ENCODE measurements around the gene FOSB.
"Not testable (repeated sequence)": the region's sequence is repeated elsewhere in the genome, so short reads cannot be mapped to it uniquely, and the experiment has no call there.

The FOSB gene

DNA sequence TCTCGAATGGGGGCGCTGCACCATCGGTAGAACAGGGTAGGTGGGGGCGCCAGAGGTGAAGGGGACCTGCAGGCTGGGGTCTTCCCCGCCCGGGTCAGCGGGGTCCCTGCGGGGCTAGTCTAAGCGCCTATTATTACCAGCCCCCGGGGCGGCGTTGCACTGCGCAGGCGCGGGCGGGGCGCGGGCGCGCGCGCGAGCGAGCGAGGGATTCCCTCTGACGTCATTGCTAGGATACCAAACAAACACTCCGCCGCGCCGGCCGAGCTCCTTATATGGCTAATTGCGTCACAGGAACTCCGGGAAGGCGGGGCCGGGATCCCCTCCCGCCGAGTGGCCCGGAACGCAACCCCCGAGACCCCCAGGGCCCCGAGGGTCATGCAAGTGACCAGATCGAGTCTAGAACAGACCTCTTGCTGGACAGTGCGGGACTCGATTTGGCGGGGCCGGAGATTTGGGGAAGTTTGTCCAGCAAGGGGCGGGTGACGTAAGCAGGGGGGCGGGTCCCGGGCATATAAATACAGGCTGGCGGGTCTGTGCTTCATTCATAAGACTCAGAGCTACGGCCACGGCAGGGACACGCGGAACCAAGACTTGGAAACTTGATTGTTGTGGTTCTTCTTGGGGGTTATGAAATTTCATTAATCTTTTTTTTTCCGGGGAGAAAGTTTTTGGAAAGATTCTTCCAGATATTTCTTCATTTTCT is at the start of gene FOSB:
Gene FOSB (plus strand): TSS at position 541 of the 703 bp plus-strand sequence. CDS start 591 bp downstream, outside the sequence.
- peak; percentile 93 for DNase-seq

DNA sequence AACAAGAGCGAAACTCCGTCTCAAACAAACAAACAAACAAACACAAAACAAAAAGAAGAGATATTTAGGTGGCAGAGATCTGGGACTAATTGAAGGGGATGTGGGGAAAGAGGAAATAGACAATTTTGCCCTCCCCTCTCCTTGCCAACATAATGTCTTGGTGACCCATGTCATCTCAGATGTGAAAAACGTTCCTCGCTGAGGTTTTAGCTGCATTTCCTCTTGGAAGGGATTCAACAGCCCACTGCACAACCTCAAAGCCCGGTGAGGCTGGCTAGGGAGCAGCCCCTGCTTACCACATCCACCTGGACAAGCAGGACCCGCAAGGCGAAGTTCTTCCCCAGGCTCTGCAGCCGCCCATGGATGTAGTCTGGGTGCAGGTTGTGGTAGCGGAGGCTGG is 49.0 kb upstream of the FOSB start:
- no peak for DNase-seq

DNA sequence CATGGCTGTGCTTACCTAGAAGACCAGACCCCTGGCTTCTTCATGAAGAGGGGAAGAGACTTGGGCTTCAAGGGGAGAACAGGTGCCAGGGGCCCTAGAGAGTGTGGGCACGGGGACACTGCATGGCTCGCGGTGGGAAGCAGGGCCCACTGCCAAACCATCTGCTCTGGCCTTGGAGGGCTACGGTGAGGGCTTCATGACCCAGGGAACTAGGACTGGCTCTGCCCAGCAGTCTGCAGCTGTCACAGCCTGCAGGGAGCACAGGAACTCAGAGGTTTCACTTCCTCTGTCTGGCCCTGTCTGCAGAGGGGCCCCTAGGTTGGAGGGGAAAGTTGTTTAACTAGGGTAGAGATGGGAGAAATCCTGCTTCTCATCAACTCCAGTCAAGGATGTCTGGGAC is 48.4 kb upstream of the FOSB start:
- DNase-seq = no peak

DNA sequence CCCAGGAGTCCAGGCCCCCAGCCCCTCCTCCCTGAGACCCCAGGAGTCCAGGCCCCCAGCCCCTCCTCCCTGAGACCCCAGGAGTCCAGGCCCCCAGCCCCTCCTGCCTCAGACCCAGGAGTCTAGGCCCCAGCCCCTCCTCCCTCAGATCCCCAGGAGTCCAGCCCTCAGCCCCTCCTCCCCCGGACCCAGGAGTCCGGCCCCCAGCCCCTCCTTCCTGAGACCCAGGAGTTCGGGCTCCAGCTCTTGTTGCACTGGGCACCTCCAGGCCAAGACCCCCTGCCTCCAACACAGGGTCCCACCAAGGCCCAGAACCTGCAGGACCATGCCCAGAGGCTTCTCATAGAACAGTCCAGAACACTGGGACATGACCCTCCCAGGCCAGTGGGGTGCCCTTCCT is 47.9 kb upstream of the FOSB start:
- no peak for DNase-seq

DNA sequence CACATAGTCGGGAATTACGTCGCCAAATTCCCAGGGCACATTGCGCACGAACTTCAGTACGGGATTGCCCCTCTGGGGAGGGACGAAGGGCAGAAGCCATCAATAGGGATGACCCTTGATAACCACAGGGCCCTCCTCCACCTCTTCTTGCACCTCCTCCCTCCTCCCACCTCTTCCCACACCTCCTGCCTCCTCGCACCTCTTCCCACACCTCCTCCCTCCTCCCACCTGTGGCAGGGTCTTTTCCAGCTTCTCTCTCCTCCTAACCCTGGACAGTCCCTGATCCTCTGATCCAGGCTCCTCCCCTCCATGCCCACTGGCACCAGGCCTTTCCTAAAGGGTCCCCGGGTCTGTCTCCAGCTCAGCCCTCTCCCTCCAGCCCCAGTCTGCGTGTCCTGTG is 47.4 kb upstream of the FOSB start:
- no peak for DNase-seq

DNA sequence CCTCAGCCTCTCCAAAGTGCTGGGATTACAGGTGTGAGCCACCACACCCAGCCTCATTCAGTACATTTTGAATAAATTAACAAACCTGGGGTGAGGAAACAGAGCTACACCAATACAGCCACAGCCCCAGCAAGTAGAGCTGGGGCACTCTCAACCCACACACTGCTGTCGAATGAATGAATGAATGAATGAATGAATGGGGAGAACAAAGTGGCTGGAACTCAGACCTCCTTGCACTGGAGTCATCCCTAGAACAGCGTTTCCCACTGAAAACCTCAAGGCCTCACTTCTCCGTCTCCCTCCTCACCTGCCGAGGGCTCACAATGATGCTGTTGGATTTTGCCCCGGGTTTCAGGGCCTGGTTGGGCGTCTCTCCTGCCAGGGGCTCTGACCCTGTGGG is 46.9 kb upstream of the FOSB start:
- DNase-seq = no peak

DNA sequence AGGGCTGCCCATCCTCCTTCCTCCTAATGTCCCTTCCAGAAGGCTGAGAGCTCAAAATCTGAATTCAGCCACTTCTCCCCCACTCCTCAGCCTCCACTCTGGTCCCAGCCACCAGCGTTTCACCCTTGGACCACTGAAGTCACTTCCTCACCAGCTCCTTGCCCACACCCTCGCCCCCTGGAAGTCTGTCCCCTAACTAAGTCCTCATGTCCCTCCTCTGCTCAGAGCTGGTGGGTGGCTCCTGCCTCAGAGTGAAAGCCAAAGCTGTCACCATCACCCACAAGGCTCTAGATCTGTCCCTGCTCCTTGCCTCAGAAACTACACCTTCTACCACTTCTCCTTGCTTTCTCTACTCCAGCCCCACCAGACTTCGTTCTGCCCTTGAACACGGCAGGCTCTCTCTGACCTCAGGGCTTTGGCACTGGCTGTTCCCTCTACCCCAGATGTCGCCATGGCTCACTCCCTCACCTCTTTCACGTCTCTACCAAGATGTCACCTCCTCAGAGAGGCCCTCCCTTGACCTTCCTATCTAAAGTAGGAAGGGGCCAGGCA is 45.8 kb upstream of the FOSB start:
- DNase-seq = no peak

DNA sequence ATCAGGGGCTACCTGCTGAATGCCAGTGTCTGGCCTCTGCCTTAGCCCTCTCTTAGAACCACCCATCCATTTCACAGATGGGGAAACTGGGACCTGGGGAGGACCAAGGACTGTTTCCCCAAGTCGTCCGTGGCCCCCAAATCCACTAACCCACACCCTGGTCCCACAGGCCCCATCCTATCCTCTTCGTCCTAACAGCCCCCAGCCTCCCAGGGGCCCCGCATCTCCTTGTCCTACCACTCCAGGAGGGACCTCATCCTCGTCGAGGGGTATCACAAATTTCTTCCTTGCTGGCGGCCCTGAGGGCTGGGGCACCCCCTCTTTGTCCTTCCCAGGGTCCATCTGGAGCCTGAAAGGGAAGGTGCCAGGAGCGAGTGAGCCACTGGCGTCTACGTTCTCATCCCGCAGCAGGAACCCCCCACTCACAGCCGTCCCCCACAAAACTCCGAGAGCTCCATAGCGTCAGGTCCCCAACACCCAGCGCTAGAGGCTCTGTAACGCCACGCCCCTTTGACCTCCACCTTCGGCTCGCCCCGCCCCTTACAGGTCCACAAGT is 44.7 kb upstream of the FOSB start:
- no peak for DNase-seq

DNA sequence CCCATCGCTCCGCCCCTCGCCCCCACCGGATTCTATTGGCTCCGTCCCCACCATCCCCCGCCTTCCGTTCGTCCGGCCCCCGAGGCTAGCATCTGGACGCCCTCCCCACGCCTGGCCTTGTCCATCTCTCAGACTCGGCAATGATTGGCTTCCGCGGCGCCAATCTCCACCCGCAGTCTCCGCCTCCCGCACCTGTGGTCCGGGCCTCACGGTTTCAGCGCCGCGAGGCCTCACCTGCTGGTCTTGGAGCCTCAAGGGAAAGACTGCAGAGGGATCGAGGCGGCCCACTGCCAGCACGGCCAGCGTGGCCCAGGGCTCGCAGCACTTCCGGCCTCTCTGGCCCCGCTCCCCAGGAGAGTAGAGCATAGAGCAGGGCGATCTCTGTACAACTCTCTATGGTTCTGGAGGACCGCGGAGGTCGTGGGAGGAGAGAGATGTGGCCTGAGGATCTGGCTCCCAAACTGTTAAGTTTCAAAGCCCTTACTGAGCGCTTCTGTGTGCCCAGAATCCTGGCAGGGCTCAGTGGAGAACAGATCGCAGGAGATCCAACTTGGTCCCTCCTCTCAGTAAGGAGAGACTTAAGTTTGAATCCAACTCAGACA is 44.1 kb upstream of the FOSB start, which contains the start of gene ERCC1:
Gene ERCC1 (minus strand): TSS at position 329 of the 602 bp plus-strand sequence. CDS start 543 bp downstream, outside the sequence.
- peak; percentile 97 for DNase-seq

DNA sequence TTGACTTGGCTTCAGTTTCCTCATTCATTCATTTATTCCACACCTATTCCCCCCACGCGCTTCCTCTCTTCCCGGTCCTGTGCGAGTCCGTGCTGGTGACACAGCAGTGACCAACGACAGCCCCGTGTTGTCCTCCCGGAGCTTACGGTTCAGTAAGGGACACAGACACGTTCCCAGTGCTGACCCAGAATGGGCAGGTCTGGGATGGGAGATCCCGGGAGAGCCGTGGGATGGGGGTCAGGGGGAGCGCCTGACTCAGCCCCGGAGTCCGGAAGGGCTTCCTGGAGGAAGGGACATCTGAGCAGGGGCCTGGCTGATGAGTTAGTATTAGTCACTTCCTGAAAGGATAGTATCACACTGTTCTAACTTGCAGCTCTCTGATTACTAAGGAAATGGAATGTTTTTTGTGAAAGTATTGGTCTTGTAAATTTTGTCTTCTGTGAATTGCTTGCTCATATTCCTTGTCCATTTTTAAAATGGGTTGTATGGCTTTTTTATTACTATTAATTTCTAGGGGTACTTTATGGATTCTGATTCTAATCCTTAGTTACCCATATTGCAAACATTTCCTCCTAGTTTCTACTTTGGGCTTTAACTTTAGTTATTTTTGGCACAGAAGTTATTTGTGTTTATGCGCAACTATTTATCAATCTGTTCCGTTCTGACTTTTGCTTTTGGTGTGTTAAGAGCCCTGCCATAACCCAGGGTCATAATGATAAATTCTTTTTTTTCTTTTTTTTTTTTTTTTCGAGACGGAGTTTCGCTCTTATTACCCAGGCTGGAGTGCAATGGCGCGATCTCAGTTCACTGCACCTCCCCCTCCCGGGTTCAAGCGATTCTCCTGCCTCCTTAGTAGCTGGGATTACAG is 43.4 kb upstream of the FOSB start:
- DNase-seq = peak; percentile 99

DNA sequence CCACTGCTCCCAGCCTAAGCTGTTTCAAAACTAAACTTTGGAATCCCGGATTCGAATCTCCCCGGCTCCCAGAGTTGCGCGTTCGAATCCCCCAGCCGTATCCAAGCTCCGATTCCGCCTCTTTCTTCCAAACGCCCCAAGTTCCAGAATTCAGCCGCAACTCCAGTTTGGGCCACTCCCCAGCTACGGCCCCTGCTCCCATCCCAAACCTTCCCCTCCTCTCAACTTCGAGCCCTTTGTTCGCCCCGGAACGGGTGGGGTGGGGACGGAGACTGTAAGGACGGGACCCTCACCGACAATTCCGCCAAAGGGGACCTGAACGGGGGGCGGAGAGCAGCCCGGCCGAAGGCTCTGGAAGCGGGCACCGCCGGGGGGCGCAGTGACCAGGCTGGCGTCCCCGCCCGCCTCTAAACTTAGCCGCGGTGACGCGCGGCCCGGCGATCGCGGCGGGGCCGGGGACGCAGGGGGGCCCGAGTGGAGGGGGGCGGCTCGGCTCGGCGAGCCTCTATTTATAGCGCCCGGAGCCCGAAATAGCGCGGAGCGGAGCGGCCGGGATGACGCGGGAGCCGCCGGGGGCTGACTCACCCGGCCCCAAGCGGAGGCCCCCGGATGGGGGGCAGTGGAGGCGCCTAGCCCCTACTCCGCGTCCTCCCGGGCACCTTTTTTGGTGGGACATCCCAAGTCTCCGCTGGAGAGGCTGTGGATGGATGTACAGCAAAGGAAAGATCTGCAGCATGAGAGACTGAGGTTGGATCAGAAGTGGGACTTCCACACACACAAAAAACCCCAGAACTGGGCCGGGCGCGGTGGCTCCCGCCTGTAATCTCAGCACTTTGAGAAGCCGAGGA is 39.2 kb upstream of the FOSB start:
- peak; percentile 60 for DNase-seq

DNA sequence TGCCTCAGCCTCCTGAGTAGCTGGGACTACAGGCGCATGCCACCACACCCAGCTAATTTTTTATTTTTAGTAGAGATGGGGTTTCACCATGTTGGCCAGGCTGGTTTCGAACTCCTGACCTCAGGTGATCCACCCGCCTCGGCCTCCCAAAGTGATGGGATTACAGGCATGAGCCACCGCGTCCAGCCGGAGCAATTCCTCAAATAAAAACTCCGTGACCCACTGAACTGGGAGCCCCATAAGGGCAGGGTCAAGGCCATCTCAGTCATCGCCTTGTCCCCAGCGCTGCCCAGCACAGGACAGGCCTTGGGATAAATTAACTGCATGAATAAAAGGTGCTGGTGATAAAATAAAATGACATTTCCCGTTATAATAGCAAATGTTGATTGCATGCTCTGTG is 37.9 kb upstream of the FOSB start:
- not testable (repeated sequence) for DNase-seq

DNA sequence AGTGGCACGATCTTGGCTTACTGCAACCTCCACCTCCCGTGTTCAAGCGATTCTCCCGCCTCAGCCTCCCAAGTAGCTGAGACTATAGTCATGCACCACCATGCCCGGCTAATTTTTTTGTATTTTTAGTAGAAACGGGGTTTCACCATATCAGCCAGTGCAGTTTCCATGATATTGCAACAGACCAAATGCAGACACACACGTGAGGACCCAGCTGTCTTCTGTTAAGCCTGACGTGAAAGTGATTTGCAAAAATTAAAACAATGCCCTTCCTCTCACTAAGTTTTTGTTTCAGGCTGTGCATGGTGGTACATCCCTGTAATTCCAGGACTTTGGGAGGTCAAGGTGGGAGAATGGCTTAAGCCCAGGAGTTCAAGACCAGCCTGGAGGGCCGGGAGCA is 36.8 kb upstream of the FOSB start:
- DNase-seq = peak; percentile 34

DNA sequence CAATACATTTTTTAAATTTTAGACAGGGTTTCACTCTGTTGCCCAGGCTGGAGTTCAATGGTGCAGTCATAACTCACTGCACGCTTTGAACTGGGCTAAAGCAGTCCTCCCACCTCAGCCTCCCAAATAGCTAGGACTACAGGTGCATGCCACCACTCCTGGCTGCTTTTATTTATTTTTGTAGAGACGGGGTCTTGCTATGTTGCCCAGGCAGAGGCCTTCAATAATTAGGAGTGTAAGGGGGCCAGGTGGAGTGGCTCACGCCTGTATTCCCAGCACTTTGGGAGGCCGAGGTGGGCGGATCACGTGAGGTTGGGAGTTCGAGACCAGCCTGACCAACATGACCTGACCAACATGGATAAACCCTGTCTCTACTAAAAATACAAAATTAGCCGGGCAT is 35.3 kb upstream of the FOSB start:
- not testable (repeated sequence) for DNase-seq

DNA sequence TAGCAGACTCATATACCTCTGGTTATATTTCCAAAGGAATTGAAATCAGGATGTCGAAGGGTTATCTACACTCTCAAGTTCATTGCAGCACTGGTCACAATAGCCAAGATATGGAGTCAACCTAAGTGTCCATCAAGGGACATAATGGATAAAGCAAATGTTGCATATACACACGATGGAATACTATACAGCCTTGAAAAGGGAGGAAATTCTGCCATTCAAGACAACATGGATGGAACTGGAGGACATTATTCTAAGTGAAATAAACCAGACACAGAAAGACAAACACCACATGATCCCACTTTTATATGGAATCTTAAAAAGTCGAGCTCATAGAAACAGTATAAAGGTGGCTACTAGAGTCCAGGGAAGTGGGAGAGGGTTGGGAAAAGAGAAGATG is 30.5 kb upstream of the FOSB start:
- DNase-seq = no peak

DNA sequence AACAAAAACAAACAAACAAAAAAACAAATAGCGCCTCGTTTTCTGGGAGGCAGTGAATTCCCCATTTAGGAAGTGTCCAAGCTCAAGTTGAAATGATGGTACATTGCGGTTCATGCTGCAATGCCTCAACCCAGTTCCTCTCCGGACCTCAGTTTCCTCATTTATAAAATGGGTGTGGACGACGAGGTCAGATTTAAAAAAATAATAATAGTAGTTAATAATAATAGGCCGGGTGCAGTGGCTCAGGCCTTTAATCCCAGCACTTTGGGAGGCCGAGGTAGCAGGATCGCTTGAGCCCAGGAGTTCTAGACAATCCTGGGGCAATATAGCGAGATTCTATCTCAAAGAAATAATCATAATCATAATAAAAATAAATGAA is 28.6 kb upstream of the FOSB start:
- no peak for DNase-seq

DNA sequence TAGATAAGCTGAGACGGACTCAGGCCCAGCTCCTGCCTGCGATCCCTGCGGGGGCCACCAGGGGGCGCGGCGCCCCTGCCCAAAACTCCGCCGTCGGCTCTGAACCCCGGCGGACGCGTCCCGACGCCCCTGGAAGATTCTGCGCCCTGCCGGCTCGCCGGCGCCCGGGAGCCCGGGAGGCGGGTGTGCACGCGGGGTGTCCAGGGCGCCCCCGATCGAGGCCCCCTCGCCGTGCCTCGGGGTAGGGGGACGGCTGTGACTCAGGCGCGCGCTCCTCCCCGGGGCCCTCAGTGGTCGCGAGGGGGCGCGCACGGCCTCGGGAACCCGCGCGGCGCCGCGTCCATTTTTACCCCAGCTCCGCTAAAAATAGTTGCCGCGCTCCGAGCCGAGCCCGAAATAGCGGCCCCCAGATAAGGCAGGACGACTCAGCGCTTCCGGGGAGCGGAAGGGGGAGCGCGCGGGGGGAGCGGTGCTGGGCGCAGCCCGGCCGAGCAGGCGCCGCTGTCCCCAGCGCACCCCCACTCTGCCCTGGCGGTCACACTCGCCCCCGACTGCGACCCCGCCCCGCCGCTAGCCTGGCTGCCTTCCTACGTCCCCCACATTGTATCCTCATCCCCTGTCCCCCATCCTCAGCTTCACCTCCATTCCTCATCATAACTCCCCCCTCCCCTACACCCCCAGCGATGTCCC is 28.1 kb upstream of the FOSB start:
- DNase-seq = peak; percentile 87

DNA sequence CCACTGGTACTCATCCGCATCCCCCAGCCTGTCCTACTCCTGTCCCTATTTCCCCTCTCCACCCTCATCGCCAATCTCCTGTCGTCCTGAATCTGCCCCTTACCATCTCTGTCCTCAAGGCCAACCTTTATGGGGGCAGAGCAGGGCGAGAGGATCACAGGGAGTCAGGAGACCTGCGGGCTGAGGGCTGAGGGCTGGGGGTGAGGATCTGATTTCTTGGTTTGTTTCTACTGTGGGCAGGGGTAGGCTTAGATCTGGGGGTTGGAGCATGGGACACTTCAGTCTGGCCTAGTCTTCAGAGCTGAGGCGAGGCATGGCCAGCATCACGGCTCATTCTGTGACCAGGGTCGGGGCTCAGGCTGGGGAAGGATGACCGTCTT is 27.5 kb upstream of the FOSB start:
- no peak for DNase-seq

DNA sequence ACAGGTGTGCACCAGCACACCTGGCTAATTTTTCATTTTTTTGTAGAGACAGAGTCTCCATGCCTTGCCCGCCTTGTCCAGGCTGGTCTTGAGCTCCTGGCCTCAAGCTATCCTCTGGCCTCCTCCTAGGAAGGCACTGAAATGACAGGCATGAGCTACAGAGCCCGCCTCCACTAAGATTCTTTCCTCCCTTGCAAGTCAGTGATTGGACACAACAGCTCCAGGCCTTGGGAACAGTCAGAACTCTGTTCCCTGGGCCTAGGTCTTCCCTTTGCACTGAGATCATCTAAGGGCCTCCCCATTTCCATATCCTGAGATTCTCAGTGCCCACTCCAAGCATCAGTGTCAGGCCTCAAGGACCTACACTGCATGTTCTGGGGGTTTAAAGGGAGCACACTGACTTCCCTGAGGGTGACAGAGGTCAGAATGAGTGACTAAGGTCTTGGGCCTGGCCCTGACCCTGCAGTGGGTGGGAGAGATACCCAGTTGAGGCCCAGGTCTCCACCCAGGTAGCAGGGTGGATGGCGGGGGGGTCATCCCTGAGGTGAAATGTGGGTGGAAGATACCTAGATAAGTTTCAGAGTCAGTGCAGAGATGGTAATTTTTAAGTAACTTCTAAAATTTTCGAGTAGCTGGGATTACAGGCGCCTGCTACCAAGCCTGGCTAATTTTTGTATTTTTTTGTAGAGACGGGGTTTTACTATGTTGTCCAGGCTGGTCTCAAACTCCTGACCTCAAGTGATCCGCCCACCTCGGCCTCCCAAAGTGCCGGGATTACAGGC is 26.7 kb upstream of the FOSB start:
- DNase-seq = peak; percentile 27

DNA sequence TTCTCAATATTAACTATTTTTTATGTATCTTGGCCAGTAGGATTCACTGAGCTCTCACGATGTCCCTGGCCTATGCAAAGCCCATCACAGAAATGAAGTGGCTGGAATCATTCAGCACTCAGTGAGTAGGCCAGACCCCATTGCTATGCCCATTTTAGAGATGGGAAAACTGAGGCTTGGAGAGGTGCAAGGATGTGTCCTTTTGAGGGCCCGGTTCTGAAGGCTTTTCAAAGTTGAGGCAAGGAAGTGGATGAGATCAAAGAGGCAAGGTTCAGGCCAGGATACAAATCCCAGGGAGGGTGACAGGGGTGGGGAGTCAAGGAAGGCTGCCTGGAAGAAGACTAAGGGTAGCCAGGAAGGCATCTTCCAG is 25.4 kb upstream of the FOSB start:
- no peak for DNase-seq

All from HCEC 1CT (cell line).